Midbrain (tissue), 1 donor: ENCODE results near the gene SPTBN5.

Source experiments
- DNase-seq: peaks from one replicate; lab custom pipeline; 2025; lab: John Stamatoyannopoulos, UW

The SPTBN5 gene

GRCh38 chr15:41926185-41927056 lies 32.6 kb upstream of the SPTBN5 start:
- DNase-seq, result no peak

GRCh38 chr15:41925086-41925608 lies 31.3 kb upstream of the SPTBN5 start:
- no peak for DNase-seq

GRCh38 chr15:41923401-41923997 lies 29.6 kb upstream of the SPTBN5 start:
- DNase-seq, result no peak

GRCh38 chr15:41922353-41922752 lies 28.5 kb upstream of the SPTBN5 start:
- no peak for DNase-seq

- DNase-seq, result no peak
These were observed 27.8 kb upstream of the SPTBN5 start for GRCh38 chr15:41921639-41922038.

GRCh38 chr15:41921167-41921566 lies 27.3 kb upstream of the SPTBN5 start:
- no peak for DNase-seq

GRCh38 chr15:41919954-41920538 lies 26.2 kb upstream of the SPTBN5 start:
- DNase-seq, result no peak

GRCh38 chr15:41919201-41919820 lies 25.5 kb upstream of the SPTBN5 start:
- no peak for DNase-seq

GRCh38 chr15:41918506-41919126 lies 24.8 kb upstream of the SPTBN5 start:
- DNase-seq, result no peak

GRCh38 chr15:41917767-41918430 lies 24.0 kb upstream of the SPTBN5 start:
- DNase-seq, result no peak

GRCh38 chr15:41915255-41915994 lies 21.6 kb upstream of the SPTBN5 start:
- DNase-seq, result no peak

- no peak for DNase-seq
These were observed 20.6 kb upstream of the SPTBN5 start for GRCh38 chr15:41914411-41914810.

- DNase-seq, result no peak
These were observed 19.4 kb upstream of the SPTBN5 start for GRCh38 chr15:41913256-41913655.

GRCh38 chr15:41911691-41912345 lies 18.0 kb upstream of the SPTBN5 start:
- no peak for DNase-seq

- no peak for DNase-seq
These were observed 15.0 kb upstream of the SPTBN5 start for GRCh38 chr15:41908736-41909461.

- no peak for DNase-seq
These were observed 13.3 kb upstream of the SPTBN5 start for GRCh38 chr15:41907141-41907540.

GRCh38 chr15:41906608-41907007 lies 12.8 kb upstream of the SPTBN5 start:
- no peak for DNase-seq

GRCh38 chr15:41905036-41905793 lies 11.4 kb upstream of the SPTBN5 start:
- DNase-seq, result no peak

GRCh38 chr15:41904541-41905005 lies 10.7 kb upstream of the SPTBN5 start:
- peak; percentile 67 for DNase-seq
